HG03571 (cell line): ENCODE results near the gene CKM.
"Not testable (repeated sequence)": the region's sequence is repeated elsewhere in the genome, so short reads cannot be mapped to it uniquely, and the experiment has no call there.

Experiments
- ATAC-seq: cut with Tn5 transposase; IDR thresholded peaks from one replicate; pipeline ENCODE4 v1.9.1; 2021; ENCODE audit not compliant: unreplicated experiment

Gene CKM

GRCh38 chr19:45349430-45349941 is 26.8 kb upstream of the CKM start:
- ATAC-seq, result no peak

- no peak for ATAC-seq
Observed at GRCh38 chr19:45349126-45349415, 26.4 kb upstream of the CKM start.

- no peak for ATAC-seq
Observed at GRCh38 chr19:45348367-45349125, 25.9 kb upstream of the CKM start.

- no peak for ATAC-seq
Observed at GRCh38 chr19:45347570-45348366, 25.1 kb upstream of the CKM start.

- ATAC-seq, result no peak
Observed at GRCh38 chr19:45346449-45346848, 23.8 kb upstream of the CKM start.

GRCh38 chr19:45345506-45345860 is 22.8 kb upstream of the CKM start:
- no peak for ATAC-seq

GRCh38 chr19:45344621-45345505 is 22.2 kb upstream of the CKM start:
- no peak for ATAC-seq

GRCh38 chr19:45342911-45343310 is 20.2 kb upstream of the CKM start:
- ATAC-seq, result no peak

GRCh38 chr19:45340899-45341453 is 18.3 kb upstream of the CKM start:
- no peak for ATAC-seq

- no peak for ATAC-seq
Observed at GRCh38 chr19:45340232-45340898, 17.7 kb upstream of the CKM start, which contains the start of gene KLC3. KLC3 (plus strand) TSS chr19:45340750; CDS start chr19:45345542, 4,792 bp downstream.

- no peak for ATAC-seq
Observed at GRCh38 chr19:45339629-45340028, 17.0 kb upstream of the CKM start.

GRCh38 chr19:45336696-45337251 is 14.1 kb upstream of the CKM start:
- no peak for ATAC-seq

- ATAC-seq, result not testable (repeated sequence)
Observed at GRCh38 chr19:45334881-45335280, 12.2 kb upstream of the CKM start.

- no peak for ATAC-seq
Observed at GRCh38 chr19:45333609-45334303, 11.1 kb upstream of the CKM start.

GRCh38 chr19:45331411-45331810 is 8.7 kb upstream of the CKM start:
- no peak for ATAC-seq

- no peak for ATAC-seq
Observed at GRCh38 chr19:45327404-45328143, 4.9 kb upstream of the CKM start.

GRCh38 chr19:45324349-45324907 is 1.8 kb upstream of the CKM start:
- no peak for ATAC-seq

GRCh38 chr19:45323671-45324081 is 1.0 kb upstream of the CKM start:
- ATAC-seq, result no peak

GRCh38 chr19:45322311-45322710 is 364 bp downstream of the CKM start:
- ATAC-seq, result no peak
